Smooth muscle cell (in vitro differentiated cells): ENCODE results near the gene NABP1. TPM values are rescaled to one million over a fixed set of nuclear protein-coding genes. Genes with fewer than 3 reads are reported as not detected.
A peak's percentile ranks its signal among the peaks of the same experiment; 100 is the strongest.

Source experiments
- DNase-seq: peaks from one replicate; lab custom pipeline; 2025; ENCODE audit not compliant: unreplicated experiment; lab: John Stamatoyannopoulos, UW
- H2AFZ ChIP-seq: fragments of 200-600 bp; sonication (generic); 2 replicates; pipeline ENCODE4 v1.6.0; 2016; ENCODE audit warnings: antibody characterized with exemption, low read depth, mild to moderate bottlenecking
- H3F3A ChIP-seq: fragments of 200-600 bp; sonication (generic); 2 replicates; pipeline ENCODE4 v1.6.0; 2017; ENCODE audit warnings: antibody characterized with exemption, low read depth
- H3K27ac ChIP-seq: fragments of 200-600 bp; sonication (generic); 2 replicates; pipeline ENCODE4 v1.5.1; 2016; ENCODE audit warnings: low read depth, mild to moderate bottlenecking
- H3K27me3 ChIP-seq: fragments of 200-600 bp; sonication (generic); 2 replicates; pipeline ENCODE4 v1.6.1; 2016; ENCODE audit warnings: low read depth, mild to moderate bottlenecking
- H3K36me3 ChIP-seq: fragments of 200-600 bp; sonication (generic); 2 replicates; pipeline ENCODE4 v1.5.1; 2016; ENCODE audit warnings: low read depth
- H3K4me1 ChIP-seq: fragments of 200-600 bp; sonication (generic); 2 replicates; pipeline ENCODE4 v1.5.1; 2016; ENCODE audit warnings: low read depth
- H3K4me2 ChIP-seq: fragments of 200-600 bp; sonication (generic); 2 replicates; pipeline ENCODE4 v1.6.0; 2016; ENCODE audit warnings: mild to moderate bottlenecking
- H3K4me3 ChIP-seq: fragments of 200-600 bp; sonication (generic); 2 replicates; pipeline ENCODE4 v1.5.1; 2016; ENCODE audit warnings: mild to moderate bottlenecking
- H3K79me2 ChIP-seq: fragments of 200-600 bp; sonication (generic); 2 replicates; pipeline ENCODE4 v1.6.0; 2016; ENCODE audit warnings: low read depth, mild to moderate bottlenecking
- H3K9ac ChIP-seq: fragments of 200-600 bp; sonication (generic); 2 replicates; pipeline ENCODE4 v1.6.0; 2016; ENCODE audit warnings: low read depth
- H3K9me3 ChIP-seq: fragments of 200-600 bp; sonication (generic); replicated peaks from 2 replicates; pipeline ENCODE4 v1.5.1; 2016; ENCODE audit warnings: low read depth
- H4K20me1 ChIP-seq: fragments of 200-600 bp; sonication (generic); 2 replicates; pipeline ENCODE4 v1.6.0; 2016; ENCODE audit warnings: low read depth
- WGBS: methylation state at CpG from one replicate; pipeline ENCODE4 v1.1.7; 2016; ENCODE audit warnings: low lambda C conversion rate; 5-methylcytosine and 5-hydroxymethylcytosine counted together
- polyA plus RNA-seq: library from polyadenylated mRNA; unstranded; fragments of >200 nt; fragmentation: Nextera tagmentation; extraction: Ambion mirVana; gene quantifications from 2 replicates; pipeline ENCODE4 v1.2.1, GENCODE V29; 2016
- total RNA-seq: library from RNA; depleted of rRNA; stranded (reverse); fragments of >200 nt; gene quantifications from 2 replicates; pipeline ENCODE4 v1.2.3, GENCODE V29; 2014
- TF ChIP-seq, protein P1 (sequence below): fragments of 200-600 bp; sonication (generic); IDR thresholded peaks from 2 replicates; pipeline ENCODE4 v1.5.1; 2017; ENCODE audit warnings: borderline replicate concordance, mild to moderate bottlenecking, antibody characterized with exemption; ENCODE audit not compliant: insufficient read depth, poor library complexity, severe bottlenecking

NABP1 gene
- total and polyA plus RNA-seq, 2 experiments from 2014 or later: 7.8 to 44.9 TPM

DNA sequence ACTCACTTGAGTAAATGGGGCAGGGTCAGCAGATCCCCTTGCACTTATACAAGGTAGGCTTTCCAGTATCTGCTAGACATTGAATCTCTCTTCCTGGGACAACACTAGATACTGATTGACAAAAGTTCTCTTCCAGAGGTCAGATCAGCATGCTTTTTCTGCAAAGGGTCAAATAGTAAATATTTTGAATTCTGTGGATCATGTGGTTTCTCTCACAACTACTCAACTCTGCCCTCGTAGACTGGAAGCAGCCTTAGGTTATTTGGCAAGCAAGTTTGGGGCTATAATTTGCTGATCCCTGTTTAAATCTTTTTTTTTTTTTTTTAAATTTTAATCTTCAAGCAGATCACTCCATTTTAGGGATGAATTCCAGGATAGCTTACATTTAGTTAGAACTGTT is 17.4 kb upstream of the NABP1 start:
- no peaks in the 10 kb centered on the region for H3K79me2 ChIP-seq
- H2AFZ ChIP-seq: no peak overlapping the region
- 29% methylated on average over 1 of the region's 1 CpG for WGBS
- H3K36me3 ChIP-seq: no peaks in the 10 kb centered on the region
- no peak overlapping the region for H3K4me3 ChIP-seq
- TF ChIP-seq, protein P1, sequence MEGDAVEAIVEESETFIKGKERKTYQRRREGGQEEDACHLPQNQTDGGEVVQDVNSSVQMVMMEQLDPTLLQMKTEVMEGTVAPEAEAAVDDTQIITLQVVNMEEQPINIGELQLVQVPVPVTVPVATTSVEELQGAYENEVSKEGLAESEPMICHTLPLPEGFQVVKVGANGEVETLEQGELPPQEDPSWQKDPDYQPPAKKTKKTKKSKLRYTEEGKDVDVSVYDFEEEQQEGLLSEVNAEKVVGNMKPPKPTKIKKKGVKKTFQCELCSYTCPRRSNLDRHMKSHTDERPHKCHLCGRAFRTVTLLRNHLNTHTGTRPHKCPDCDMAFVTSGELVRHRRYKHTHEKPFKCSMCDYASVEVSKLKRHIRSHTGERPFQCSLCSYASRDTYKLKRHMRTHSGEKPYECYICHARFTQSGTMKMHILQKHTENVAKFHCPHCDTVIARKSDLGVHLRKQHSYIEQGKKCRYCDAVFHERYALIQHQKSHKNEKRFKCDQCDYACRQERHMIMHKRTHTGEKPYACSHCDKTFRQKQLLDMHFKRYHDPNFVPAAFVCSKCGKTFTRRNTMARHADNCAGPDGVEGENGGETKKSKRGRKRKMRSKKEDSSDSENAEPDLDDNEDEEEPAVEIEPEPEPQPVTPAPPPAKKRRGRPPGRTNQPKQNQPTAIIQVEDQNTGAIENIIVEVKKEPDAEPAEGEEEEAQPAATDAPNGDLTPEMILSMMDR: no peak
- H3K9me3 ChIP-seq: no peaks in the 10 kb centered on the region
- no peaks in the 10 kb centered on the region for H3K4me1 ChIP-seq
- H3K27ac ChIP-seq: no peak overlapping the region
- H3K4me2 ChIP-seq: no peak overlapping the region
- H3F3A ChIP-seq: no peaks in the 10 kb centered on the region
- no peaks in the 10 kb centered on the region for H3K27me3 ChIP-seq
- H3K9ac ChIP-seq: no peak overlapping the region
- H4K20me1 ChIP-seq: no peaks in the 10 kb centered on the region
- no peak for DNase-seq

DNA sequence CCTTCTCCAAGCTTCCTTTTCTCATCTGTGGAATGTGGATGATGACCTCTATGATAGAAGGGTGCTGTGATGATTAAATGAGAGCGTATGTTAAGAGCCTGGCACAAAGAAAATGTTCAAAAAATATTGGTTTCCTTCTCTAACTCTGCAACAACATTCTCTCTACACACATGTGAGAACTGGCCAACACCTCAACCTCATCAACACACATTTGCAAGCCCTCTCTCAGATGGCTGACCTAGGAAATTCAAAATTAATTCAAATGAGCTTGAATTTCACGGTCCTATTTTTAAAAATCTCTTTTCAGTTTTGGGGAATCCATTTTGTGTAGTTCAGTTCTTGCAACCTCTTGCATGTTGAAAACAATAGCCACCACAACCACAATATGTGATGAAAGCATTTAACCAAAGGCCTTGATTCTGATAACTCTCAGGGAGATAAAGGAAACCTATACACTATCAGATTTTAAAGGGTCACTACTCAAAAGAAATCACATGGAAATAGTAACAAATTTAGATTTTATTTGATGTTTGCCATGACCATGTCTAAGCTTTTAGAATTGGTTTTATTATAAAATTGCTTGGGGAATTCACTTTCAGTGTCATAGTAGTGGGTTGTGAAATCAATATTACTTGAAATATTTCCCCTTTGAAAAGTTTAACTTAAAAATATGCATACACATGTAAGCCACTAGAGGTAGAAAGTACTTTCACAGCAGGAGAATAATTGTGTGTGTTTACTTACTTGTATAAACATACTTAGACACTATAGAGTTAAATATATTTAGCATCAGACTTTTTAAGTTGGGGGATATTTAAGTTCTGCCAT is 16.6 kb upstream of the NABP1 start:
- Histone ChIP-seq H4K20me1 (no peaks in the 10 kb centered on the region), H3K27me3 (no peaks in the 10 kb centered on the region), H3K9ac (no peak overlapping the region), H3K9me3 (no peaks in the 10 kb centered on the region), H3F3A (no peaks in the 10 kb centered on the region), H3K4me3 (no peak overlapping the region), H3K4me1 (no peaks in the 10 kb centered on the region), H3K27ac (no peak overlapping the region), H3K4me2 (no peak overlapping the region), H3K36me3 (no peaks in the 10 kb centered on the region), H2AFZ (no peak overlapping the region), H3K79me2 (no peaks in the 10 kb centered on the region)
- TF ChIP-seq, protein P1: no peak
- no peak for DNase-seq
- 95% methylated on average over 2 of the region's 2 CpGs for WGBS

DNA sequence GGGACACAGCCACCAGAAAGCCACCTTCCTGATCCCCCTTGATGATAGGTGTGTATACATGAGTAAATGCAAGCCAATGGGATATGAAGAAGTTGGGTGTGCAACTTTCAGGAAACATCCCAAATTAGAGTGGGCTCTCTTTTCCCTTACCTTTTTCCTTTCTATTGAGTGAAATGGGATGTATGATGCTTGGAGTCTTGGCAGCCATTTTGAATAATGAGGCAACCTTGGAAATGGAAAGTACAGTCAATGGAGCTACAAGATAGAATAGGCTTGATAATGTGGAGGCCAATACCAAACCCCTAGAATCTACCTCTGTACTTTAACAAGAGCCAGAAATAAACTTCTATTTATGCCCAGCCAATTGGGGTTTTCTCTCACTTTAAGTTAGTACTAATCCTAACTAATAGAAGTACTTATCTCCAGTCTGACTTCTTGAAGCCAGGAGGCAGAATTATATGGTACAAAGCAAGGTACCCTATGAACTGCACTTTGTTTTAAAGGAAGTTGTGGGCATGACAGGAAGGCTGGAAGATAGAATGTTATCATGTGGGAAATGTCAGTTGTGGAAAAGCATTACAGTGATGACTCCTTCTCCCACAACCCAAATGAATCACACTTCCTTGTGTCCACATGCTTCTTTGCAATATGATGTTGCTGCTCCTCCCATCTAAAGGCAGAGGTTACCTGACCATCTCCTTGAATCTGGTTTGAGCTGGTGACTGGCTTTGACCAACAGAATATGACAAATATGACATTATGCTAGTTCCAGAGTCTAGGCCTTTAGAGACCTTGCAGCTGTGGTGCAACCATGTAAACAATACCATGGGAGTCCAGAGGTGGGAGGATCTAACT is 12.9 kb upstream of the NABP1 start:
- Histone ChIP-seq H3K9me3 (no peaks in the 10 kb centered on the region), H3K4me3 (no peak overlapping the region), H3F3A (no peaks in the 10 kb centered on the region), H2AFZ (no peak overlapping the region), H3K9ac (no peak overlapping the region), H3K79me2 (no peaks in the 10 kb centered on the region), H3K27ac (peak overlapping the region; percentile 83), H3K36me3 (no peaks in the 10 kb centered on the region), H3K4me2 (peak overlapping the region; percentile 5), H3K27me3 (no peaks in the 10 kb centered on the region), H4K20me1 (no peaks in the 10 kb centered on the region), H3K4me1 (peaks cover 5% of the 10 kb centered on the region)
- TF ChIP-seq, protein P1: no peak
- DNase-seq: no peak
